ENCODE data around the gene NPFF. TPM values are rescaled to one million over a fixed set of nuclear protein-coding genes. Genes with fewer than 3 reads are reported as not detected.

NPFF gene
- total RNA-seq, 1 experiment from 2014 or later = not detected

DNA sequence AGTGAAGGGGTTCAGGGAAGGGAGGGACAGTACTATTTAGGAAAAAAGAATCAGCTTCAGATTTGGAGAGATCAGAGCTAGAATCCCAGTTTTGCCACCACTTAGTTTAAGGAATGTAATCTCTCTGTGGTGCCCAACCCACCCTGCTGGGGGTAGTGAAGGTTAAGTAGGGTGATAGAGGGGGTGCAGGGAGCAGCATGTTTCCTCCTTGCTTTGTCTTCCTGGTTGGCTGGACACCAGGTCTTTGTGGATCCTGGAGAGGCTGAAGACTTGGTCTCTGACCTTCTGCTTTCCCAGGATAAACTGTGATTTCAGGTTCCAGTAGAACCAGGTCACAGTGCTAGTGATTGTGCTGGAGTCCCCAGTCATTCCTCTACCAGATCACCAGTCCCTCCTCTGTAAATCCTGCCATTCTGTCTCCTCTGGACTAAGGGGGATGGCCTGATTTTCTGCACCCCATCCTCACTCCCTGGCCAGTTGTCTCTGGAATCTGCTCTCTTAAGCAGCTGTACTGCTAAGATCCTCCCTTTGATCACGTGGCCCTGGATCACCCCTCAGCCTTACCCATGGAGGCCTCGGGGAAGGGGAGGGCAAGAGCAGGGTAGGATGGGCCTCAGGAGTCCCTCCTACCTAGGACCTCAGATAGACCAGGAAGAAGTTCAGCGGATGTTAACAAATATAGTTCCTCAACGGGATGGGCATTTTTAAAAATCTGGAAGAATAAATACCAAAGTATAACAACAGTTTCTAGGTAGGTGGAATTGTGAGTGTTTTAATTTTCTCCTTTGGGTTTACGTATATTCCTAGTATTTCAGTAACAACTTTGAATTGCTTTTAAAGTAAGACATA lies 11.2 kb downstream of the NPFF start:
- DNase-seq = no peak
- peaks cover 10% of the 10 kb centered on the region for H3K27me3 Mint-ChIP-seq (ENCODE audit: unreplicated experiment)
- H3K4me1 Mint-ChIP-seq (ENCODE audit: low read depth, unreplicated experiment) = peaks cover 36% of the 10 kb centered on the region
- intact Hi-C loops (cut with micrococcal nuclease; ENCODE audit: unreplicated experiment) = no loop called here
- no TSS peak for BruUV-seq (replicated peaks)
- peaks cover 50% of the 10 kb centered on the region for H3K36me3 Mint-ChIP-seq (ENCODE audit: insufficient read depth, unreplicated experiment)
- CTCF ChIA-PET = interaction anchor here (0.9 to 1.2 kb wide), 2 partner anchors 12 to 175 kb away, joined by 3 to 6 read pairs; partner anchors contain the start of gene AAAS
- H3K9me3 Mint-ChIP-seq (ENCODE audit: low read depth, unreplicated experiment) = no peaks in the 10 kb centered on the region
- H3K27ac Mint-ChIP-seq (ENCODE audit: unreplicated experiment) = no peak overlapping the region
- TF ChIP-seq CTCF (IDR thresholded peaks at IDR 0.05; ENCODE audit: unreplicated experiment) = no peak
- H3K4me3 Mint-ChIP-seq (ENCODE audit: low read depth, unreplicated experiment) = no peak overlapping the region

- Mint-ChIP-seq H3K4me1 (ENCODE audit: low read depth, unreplicated experiment) (peaks cover 26% of the 10 kb centered on the region), H3K9me3 (ENCODE audit: low read depth, unreplicated experiment) (no peaks in the 10 kb centered on the region), H3K27ac (ENCODE audit: unreplicated experiment) (peak overlapping the region; percentile 75), H3K36me3 (ENCODE audit: insufficient read depth, unreplicated experiment) (peaks cover 27% of the 10 kb centered on the region), H3K27me3 (ENCODE audit: unreplicated experiment) (peaks cover 7% of the 10 kb centered on the region), H3K4me3 (ENCODE audit: low read depth, unreplicated experiment) (peak overlapping the region; percentile 96)
- CTCF ChIA-PET = interaction anchor here (0.5 kb wide), 1 partner anchor 610 kb away, joined by 6 read pairs; no protein-coding TSS in a partner anchor
- BruUV-seq (replicated peaks) = no TSS peak
- intact Hi-C loops (cut with micrococcal nuclease; ENCODE audit: unreplicated experiment) = no loop called here
- DNase-seq = no peak
- TF ChIP-seq CTCF (IDR thresholded peaks at IDR 0.05; ENCODE audit: unreplicated experiment) = no peak
Measured at GRCh38 chr12:53493610-53494391, 13.5 kb downstream of the NPFF start.

DNA sequence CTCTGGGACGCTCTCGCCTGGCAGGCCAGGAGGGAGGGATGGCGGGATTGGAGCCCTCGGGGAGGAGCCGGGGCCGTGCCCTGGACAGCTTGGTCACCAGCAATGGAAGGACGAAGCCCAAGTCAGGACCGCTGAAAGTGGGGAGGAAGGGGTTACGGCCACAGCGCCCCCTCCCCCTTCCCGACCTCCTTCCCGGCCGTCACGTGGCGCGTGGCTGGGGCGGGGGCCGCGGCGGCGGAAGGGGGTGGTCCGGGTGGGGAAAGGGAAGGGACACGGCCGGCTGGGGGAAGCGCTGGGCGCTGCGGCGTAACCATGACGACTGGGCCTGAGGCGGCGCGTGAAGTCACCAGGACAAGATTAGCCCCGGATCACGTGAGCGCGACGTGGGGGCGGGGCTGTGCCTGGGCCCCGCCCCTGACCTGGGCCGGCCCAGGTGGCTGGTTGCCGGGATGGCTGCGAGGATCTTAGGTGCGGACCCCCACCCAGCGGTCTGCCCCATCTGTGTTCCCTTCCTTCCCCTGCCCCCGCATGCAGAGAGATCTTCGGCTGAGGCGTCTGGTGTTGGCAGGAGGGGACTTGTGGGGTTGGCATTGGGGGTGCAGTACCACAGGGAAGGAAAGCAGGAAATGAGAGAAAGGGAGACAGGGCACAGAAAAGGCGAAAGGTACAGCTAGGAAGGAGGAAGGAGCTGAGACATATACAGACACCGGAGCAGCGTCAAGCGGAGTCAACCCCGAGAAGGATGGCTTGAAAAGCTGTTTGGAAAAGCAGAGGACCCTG lies 14.3 kb downstream of the NPFF start:
- intact Hi-C loops (cut with micrococcal nuclease; ENCODE audit: unreplicated experiment) = no loop called here
- BruUV-seq (replicated peaks) = TSS peak; percentile 91
- Mint-ChIP-seq H3K9me3 (ENCODE audit: low read depth, unreplicated experiment) (no peaks in the 10 kb centered on the region), H3K4me1 (ENCODE audit: low read depth, unreplicated experiment) (peaks cover 26% of the 10 kb centered on the region), H3K4me3 (ENCODE audit: low read depth, unreplicated experiment) (peak overlapping the region; percentile 96), H3K36me3 (ENCODE audit: insufficient read depth, unreplicated experiment) (peaks cover 21% of the 10 kb centered on the region), H3K27me3 (ENCODE audit: unreplicated experiment) (no peaks in the 10 kb centered on the region), H3K27ac (ENCODE audit: unreplicated experiment) (peak overlapping the region; percentile 75)
- peak; percentile 89 for DNase-seq
- TF ChIP-seq CTCF (IDR thresholded peaks at IDR 0.05; ENCODE audit: unreplicated experiment) = no peak
- CTCF ChIA-PET = interaction anchor here (1.0 kb wide), 1 partner anchor 172 kb away, joined by 4 read pairs; the partner anchor contains the start of gene AAAS

GRCh38 chr12:53492188-53492587 lies 15.1 kb downstream of the NPFF start:
- no TSS peak for BruUV-seq (replicated peaks)
- Mint-ChIP-seq H3K9me3 (ENCODE audit: low read depth, unreplicated experiment) (no peaks in the 10 kb centered on the region), H3K4me1 (ENCODE audit: low read depth, unreplicated experiment) (peaks cover 26% of the 10 kb centered on the region), H3K27ac (ENCODE audit: unreplicated experiment) (peak overlapping the region; percentile 75), H3K36me3 (ENCODE audit: insufficient read depth, unreplicated experiment) (peaks cover 21% of the 10 kb centered on the region), H3K4me3 (ENCODE audit: low read depth, unreplicated experiment) (peak overlapping the region; percentile 96), H3K27me3 (ENCODE audit: unreplicated experiment) (no peaks in the 10 kb centered on the region)
- DNase-seq = no peak
- intact Hi-C loops (cut with micrococcal nuclease; ENCODE audit: unreplicated experiment) = no loop called here
- no peak for TF ChIP-seq CTCF (IDR thresholded peaks at IDR 0.05; ENCODE audit: unreplicated experiment)
- CTCF ChIA-PET = interaction anchor here (1.0 kb wide), 1 partner anchor 171 kb away, joined by 4 read pairs; the partner anchor contains the start of gene AAAS

Measured in Calu3 (cell line).